Activated B cell treated with CpG ODN at 0.5 μM for 24 hours (primary cell): ENCODE measurements around the gene TICRR. TPM values are rescaled to one million over a fixed set of nuclear protein-coding genes. Genes with fewer than 3 reads are reported as not detected.

Experiments used
- ATAC-seq: fragments of 200-7000 bp; cut with Tn5 transposase; one replicate; pipeline ENCODE4 v1.10.0; 2021; ENCODE audit warnings: low read depth, mild to moderate bottlenecking, moderate library complexity
- CTCF ChIA-PET: fragments of 350-600 bp; sonication (Branson Sonifier 250); formaldehyde crosslinking; loops from one replicate; lab custom pipeline; 2021; ENCODE audit warnings: antibody characterized with exemption; lab: Charles Lee
- POLR2A ChIA-PET: fragments of 350-600 bp; sonication (Branson Sonifier 250); formaldehyde crosslinking; loops from one replicate; lab custom pipeline; 2021; ENCODE audit warnings: antibody characterized with exemption; lab: Charles Lee
- DNase-seq: peaks from one replicate; pipeline ENCODE4 v3.0.0; 2022
- H3K27ac Mint-ChIP-seq: one replicate; pipeline ENCODE4 v1.8.0; 2020; ENCODE audit warnings: mixed read lengths
- H3K27me3 Mint-ChIP-seq: one replicate; pipeline ENCODE4 v1.8.0; 2021; ENCODE audit warnings: mixed read lengths
- H3K36me3 Mint-ChIP-seq: one replicate; pipeline ENCODE4 v1.8.0; 2021; ENCODE audit warnings: low read depth, mixed read lengths
- H3K4me1 Mint-ChIP-seq: one replicate; pipeline ENCODE4 v1.8.0; 2021; ENCODE audit warnings: mixed read lengths
- H3K4me3 Mint-ChIP-seq: one replicate; pipeline ENCODE4 v1.8.0; 2020; ENCODE audit warnings: mild to moderate bottlenecking, mixed read lengths
- H3K9me3 Mint-ChIP-seq: one replicate; pipeline ENCODE4 v1.8.0; 2020; ENCODE audit warnings: mixed read lengths
- intact Hi-C: fragments of 100-400 bp; cut with micrococcal nuclease; formaldehyde crosslinking; loops from one replicate; pipeline ENCODE4 v1.15.1; 2024
- total RNA-seq: library from RNA; stranded (reverse); gene quantifications from 2 replicates; pipeline ENCODE4 v1.2.3, GENCODE V29; 2022
- TF ChIP-seq, protein P1 (sequence below): fragments of 200-600 bp; IDR thresholded peaks from one replicate; pipeline ENCODE4 v1.8.0; 2022; ENCODE audit warnings: antibody characterized with exemption, mild to moderate bottlenecking

TICRR gene
- total RNA-seq, 1 donor from 2014 or later: 0.69 TPM

DNA sequence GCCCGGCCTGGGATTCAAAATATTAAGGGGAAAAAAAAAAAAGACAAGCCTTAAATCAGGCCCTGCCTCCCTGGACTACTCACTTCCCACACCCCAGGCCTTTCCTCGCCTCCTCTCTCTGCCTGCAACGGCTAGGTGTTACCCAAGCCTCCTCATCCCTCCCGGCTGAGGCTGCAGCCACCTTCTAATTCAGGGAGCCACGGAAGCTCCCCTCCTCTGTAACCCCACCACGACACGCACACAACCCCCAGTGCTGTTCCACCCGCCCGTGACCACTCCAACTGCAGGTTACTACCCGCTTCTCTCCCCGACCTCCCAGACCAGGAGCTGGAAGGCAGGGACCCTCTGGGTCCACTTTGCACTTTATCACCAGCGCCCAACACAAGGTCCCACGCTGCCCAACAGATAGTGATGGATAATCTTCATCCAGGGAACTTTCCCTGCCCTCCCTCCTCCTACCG lies 79.1 kb downstream of the TICRR start:
- no peaks in the 10 kb centered on the region for H3K9me3 Mint-ChIP-seq
- ATAC-seq (no peak), DNase-seq (no peak)
- POLR2A ChIA-PET: no interaction called here
- H3K27ac Mint-ChIP-seq: no peak overlapping the region
- no peaks in the 10 kb centered on the region for H3K36me3 Mint-ChIP-seq
- peak overlapping the region; percentile 13 for H3K4me3 Mint-ChIP-seq
- intact Hi-C loops: no loop called here
- CTCF ChIA-PET: no interaction called here
- peaks cover 33% of the 10 kb centered on the region for H3K27me3 Mint-ChIP-seq
- TF ChIP-seq, protein P1, sequence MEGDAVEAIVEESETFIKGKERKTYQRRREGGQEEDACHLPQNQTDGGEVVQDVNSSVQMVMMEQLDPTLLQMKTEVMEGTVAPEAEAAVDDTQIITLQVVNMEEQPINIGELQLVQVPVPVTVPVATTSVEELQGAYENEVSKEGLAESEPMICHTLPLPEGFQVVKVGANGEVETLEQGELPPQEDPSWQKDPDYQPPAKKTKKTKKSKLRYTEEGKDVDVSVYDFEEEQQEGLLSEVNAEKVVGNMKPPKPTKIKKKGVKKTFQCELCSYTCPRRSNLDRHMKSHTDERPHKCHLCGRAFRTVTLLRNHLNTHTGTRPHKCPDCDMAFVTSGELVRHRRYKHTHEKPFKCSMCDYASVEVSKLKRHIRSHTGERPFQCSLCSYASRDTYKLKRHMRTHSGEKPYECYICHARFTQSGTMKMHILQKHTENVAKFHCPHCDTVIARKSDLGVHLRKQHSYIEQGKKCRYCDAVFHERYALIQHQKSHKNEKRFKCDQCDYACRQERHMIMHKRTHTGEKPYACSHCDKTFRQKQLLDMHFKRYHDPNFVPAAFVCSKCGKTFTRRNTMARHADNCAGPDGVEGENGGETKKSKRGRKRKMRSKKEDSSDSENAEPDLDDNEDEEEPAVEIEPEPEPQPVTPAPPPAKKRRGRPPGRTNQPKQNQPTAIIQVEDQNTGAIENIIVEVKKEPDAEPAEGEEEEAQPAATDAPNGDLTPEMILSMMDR: no peak
- peaks cover 13% of the 10 kb centered on the region for H3K4me1 Mint-ChIP-seq

DNA sequence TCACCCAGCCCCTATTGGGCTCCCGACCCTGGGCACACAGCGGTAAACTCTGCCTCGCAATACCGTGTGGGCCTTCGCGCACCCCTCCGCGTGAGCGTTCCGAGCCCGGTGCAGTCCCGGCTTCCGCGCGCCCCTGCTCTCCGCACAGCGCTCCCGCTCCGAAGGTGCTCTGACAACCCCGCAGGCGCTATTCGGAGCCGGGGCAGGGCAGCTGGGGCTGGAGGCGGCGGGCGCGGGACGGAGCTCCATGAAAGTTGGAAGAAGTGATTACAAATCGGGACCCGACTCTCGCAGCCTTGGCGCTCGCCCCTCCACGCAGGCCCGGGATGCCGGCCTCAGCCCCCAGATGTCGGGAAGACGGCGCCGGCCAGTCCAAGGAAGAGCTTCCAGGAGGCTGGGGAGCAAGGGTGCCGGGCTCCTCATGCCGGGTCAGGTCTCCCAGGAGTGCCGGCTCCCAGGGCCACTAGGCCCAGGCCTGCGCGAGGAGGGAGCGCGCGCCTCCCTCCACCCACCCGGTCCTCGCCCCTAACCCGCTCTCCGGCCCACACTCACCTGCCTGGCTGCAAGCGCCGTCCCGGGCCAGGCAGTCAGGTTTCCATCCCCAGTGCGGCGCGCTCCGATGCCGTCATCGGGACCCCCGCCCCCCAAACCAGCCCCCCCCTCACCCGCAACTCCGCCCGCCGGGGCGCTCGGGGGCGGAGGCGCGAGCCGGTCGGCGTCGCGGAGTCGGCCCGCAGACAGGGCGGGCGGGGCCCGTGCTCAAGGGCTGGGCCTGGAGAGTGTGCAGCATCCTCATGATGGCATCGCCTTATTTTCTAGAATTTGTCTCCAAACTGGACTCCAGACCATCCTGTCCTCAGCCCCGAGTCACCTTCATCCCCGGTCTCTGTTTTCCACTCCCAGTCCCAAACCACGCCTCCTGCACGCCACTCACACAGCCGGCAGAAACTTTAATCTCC lies 79.9 kb downstream of the TICRR start, which contains the start of gene KIF7:
Gene KIF7, minus strand, starts transcription at position 621 of the 959 bp plus-strand sequence. CDS start 2,537 bp downstream, outside the sequence.
- DNase-seq: no peak
- CTCF ChIA-PET: no interaction called here

DNA sequence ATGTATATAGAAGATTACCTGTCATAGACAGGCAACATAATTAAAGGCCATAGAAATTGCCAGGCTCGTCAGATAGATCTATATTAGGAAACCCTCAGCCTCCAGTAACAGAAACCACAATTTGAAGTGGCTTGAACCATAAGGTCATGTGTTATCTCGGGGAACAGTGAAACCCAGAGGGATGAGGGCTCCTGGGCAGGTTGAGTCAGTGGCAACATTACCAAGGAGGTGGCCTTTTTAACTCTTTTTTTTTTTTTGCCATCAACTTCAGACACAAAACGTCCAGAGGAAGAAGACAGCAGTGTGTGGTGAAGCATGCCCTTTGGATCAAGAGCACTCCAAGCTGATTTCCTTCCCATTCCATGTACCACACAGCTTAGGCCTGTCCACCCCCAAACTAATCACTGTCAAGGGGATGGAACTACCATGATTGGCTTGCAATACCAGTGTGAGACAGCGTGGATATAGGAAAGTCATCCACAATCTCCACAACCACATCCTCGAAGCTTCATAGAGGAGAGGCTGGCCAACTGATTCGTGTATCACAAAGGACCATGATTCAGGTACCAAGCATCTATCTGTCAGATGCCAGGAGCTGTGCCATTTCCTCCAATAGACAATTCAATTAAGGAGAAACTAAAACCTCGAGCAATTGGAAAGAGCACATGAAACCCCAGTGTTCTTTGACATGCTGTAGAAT lies 81.0 kb downstream of the TICRR start:
- Mint-ChIP-seq H3K27ac (no peak overlapping the region), H3K27me3 (peaks cover 44% of the 10 kb centered on the region), H3K4me1 (peaks cover 13% of the 10 kb centered on the region), H3K4me3 (peak overlapping the region; percentile 52), H3K36me3 (no peaks in the 10 kb centered on the region), H3K9me3 (no peaks in the 10 kb centered on the region)
- ChIA-PET POLR2A (no interaction called here), CTCF (no interaction called here)
- TF ChIP-seq, protein P1: no peak
- intact Hi-C loops: no loop called here
- DNase-seq (no peak), ATAC-seq (no peak)

More for the DNA sequence above, 79.9 kb downstream of the TICRR start, which contains the start of gene KIF7:
- H3K27ac Mint-ChIP-seq: no peak within 1 kb of the TSS
- H3K36me3 Mint-ChIP-seq: no peaks in the 10 kb centered on the region
- TF ChIP-seq, protein P1: no peak
- intact Hi-C loops: no loop called here
- no peaks in the 10 kb centered on the region for H3K9me3 Mint-ChIP-seq
- peaks cover 13% of the 10 kb centered on the region for H3K4me1 Mint-ChIP-seq
- peaks cover 36% of the 10 kb centered on the region for H3K27me3 Mint-ChIP-seq
- ATAC-seq: peak; percentile 25
- POLR2A ChIA-PET: no interaction called here
- peak within 1 kb of the TSS; percentile 52 for H3K4me3 Mint-ChIP-seq

DNA sequence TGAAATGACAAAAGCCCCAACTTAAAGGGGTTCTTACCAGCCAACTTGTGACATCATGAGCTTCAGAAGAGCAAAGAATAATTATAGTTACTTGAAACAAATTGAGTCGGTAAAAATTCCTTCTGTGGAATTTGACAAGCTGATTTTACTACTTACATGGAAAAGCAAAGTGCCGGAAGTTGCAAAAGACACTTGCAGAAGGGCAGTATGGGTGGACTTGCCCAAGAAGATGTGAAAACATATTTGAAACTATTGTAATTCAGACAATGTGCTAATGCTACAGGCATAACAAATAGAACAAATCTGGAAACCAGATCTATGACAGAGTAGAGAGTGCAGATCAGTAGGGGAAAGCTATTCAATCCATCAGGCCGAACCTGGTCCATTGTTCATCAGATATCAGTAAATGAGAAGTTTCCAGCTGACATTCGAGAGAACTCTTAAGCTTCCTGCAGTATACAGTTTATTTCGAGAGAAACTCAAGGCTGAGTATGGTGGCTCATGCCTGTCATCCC lies 82.5 kb downstream of the TICRR start:
- Mint-ChIP-seq H3K9me3 (no peaks in the 10 kb centered on the region), H3K36me3 (no peaks in the 10 kb centered on the region), H3K4me3 (no peak overlapping the region), H3K27ac (no peak overlapping the region), H3K4me1 (peaks cover 13% of the 10 kb centered on the region), H3K27me3 (peaks cover 53% of the 10 kb centered on the region)
- DNase-seq (no peak), ATAC-seq (no peak)
- TF ChIP-seq, protein P1: no peak
- POLR2A ChIA-PET: no interaction called here
- CTCF ChIA-PET: no interaction called here
- intact Hi-C loops: no loop called here
